Neutrophil (primary cell): ENCODE data around the gene CNTD1.

Experiments
- H3K27ac ChIP-seq: fragments of 200-600 bp; sonication (generic); 2 replicates; pipeline ENCODE4 v1.5.1; 2016; ENCODE audit warnings: mild to moderate bottlenecking, moderate library complexity
- H3K27me3 ChIP-seq: fragments of 200-600 bp; sonication (generic); 2 replicates; pipeline ENCODE4 v1.6.0; 2016; ENCODE audit warnings: mild to moderate bottlenecking
- H3K36me3 ChIP-seq: fragments of 200-600 bp; sonication (generic); 2 replicates; pipeline ENCODE4 v1.5.1; 2017
- H3K4me1 ChIP-seq, 2 experiments: fragments of 200-600 bp in 1 of 2; sonication (generic) in 1 of 2; 1 replicate in 1 of 2; 2 replicates in 1 of 2; pipeline versions ENCODE4 v1.5.1 to v1.6.1; 2013 to 2016; ENCODE audit warnings: low read depth in 1 of 2, low read length in 1 of 2, mild to moderate bottlenecking in 1 of 2, moderate library complexity in 1 of 2; ENCODE audit not compliant: control insufficient read depth in 1 of 2, insufficient read depth in 1 of 2
- H3K4me3 ChIP-seq, 2 experiments: fragments of 200-600 bp in 1 of 2; sonication (generic) in 1 of 2; 1 replicate in 1 of 2; 2 replicates in 1 of 2; pipeline ENCODE4 v1.5.1; 2013 to 2016; ENCODE audit warnings: low read depth in 1 of 2, low read length in 1 of 2, mild to moderate bottlenecking in 1 of 2, moderate library complexity in 1 of 2
- H3K9me3 ChIP-seq: fragments of 200-600 bp; sonication (generic); 2 replicates; pipeline ENCODE4 v1.5.1; 2016
- CTCF ChIP-seq: fragments of 200-600 bp; sonication (generic); IDR thresholded peaks from 2 replicates; pipeline ENCODE4 v1.5.1; 2016; ENCODE audit warnings: antibody characterized with exemption

CNTD1 gene

GRCh38 chr17:42772945-42773289, 25.7 kb upstream of the CNTD1 start:
- H3K27ac ChIP-seq, result peak overlapping the region; percentile 82
- H3K27me3 ChIP-seq, result peaks cover 10% of the 10 kb centered on the region
- peaks cover 32% of the 10 kb centered on the region for H3K36me3 ChIP-seq
- peak overlapping the region; percentile 78 to 92 for H3K4me3 ChIP-seq
- no peaks in the 10 kb centered on the region for H3K9me3 ChIP-seq
- peaks cover 10 to 17% of the 10 kb centered on the region in 2 experiments for H3K4me1 ChIP-seq
- no peak for TF ChIP-seq CTCF

GRCh38 chr17:42773290-42774035, 25.2 kb upstream of the CNTD1 start, which contains the start of gene VPS25:
Gene VPS25, plus strand, starts transcription at chr17:42773449. Its CDS starts 27 bp downstream, at chr17:42773476.
- peak within 1 kb of the TSS; percentile 78 to 92 for H3K4me3 ChIP-seq
- H3K9me3 ChIP-seq, result no peaks in the 10 kb centered on the region
- peaks cover 6% of the 10 kb centered on the region for H3K27me3 ChIP-seq
- no peak for TF ChIP-seq CTCF
- peaks cover 37% of the 10 kb centered on the region for H3K36me3 ChIP-seq
- H3K27ac ChIP-seq, result peak within 1 kb of the TSS; percentile 82
- peaks cover 10 to 17% of the 10 kb centered on the region in 2 experiments for H3K4me1 ChIP-seq

GRCh38 chr17:42774066-42774745, 24.5 kb upstream of the CNTD1 start:
- H3K4me1 ChIP-seq, result peaks cover 10 to 17% of the 10 kb centered on the region in 2 experiments
- H3K36me3 ChIP-seq, result peaks cover 45% of the 10 kb centered on the region
- peak overlapping the region; percentile 78 to 92 for H3K4me3 ChIP-seq
- no peak for TF ChIP-seq CTCF
- peaks cover 3% of the 10 kb centered on the region for H3K27me3 ChIP-seq
- no peaks in the 10 kb centered on the region for H3K9me3 ChIP-seq
- H3K27ac ChIP-seq, result peak overlapping the region; percentile 82

GRCh38 chr17:42775534-42776098, 23.0 kb upstream of the CNTD1 start:
- no peak overlapping the region for H3K27ac ChIP-seq

GRCh38 chr17:42778570-42778969, 20.1 kb upstream of the CNTD1 start:
- no peak for TF ChIP-seq CTCF
- peaks cover 46% of the 10 kb centered on the region for H3K27me3 ChIP-seq
- peaks cover 12 to 18% of the 10 kb centered on the region in 2 experiments for H3K4me1 ChIP-seq
- no peak overlapping the region for H3K27ac ChIP-seq
- H3K9me3 ChIP-seq, result no peaks in the 10 kb centered on the region
- H3K36me3 ChIP-seq, result peaks cover 56% of the 10 kb centered on the region
- no peak overlapping the region for H3K4me3 ChIP-seq

More at GRCh38 chr17:42775534-42776098, 23.0 kb upstream of the CNTD1 start:
- no peak for TF ChIP-seq CTCF
- H3K9me3 ChIP-seq, result no peaks in the 10 kb centered on the region
- H3K4me3 ChIP-seq, result no peak overlapping the region
- peaks cover 17% of the 10 kb centered on the region for H3K27me3 ChIP-seq
- peaks cover 15 to 17% of the 10 kb centered on the region in 2 experiments for H3K4me1 ChIP-seq
- peaks cover 56% of the 10 kb centered on the region for H3K36me3 ChIP-seq
